ENCODE data around the gene MAGEA4.

Gene MAGEA4

DNA sequence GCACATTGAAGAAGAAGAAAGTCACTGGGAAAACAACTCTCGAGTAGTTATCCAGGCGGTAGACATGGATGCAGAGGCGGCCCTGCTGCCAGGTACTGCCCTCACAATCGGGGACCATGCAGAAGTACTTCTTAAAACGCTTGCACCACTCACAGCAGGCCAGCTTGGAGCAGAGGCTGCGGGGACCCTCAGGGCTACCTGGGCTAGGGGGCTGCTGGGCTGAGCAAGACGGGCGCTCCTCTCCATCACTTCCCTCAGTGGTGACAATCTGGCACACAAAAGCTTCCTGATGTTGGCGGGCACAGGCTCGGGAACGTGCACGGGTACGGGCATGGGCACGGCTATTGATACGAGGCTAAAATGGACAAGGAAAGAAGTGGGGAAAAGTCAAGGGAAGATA lies 42.0 kb downstream of the MAGEA4 start:
- Histone ChIP-seq H3K27me3 (ENCODE audit: insufficient read depth, poor library complexity, severe bottlenecking) (no peaks in the 10 kb centered on the region), H3K27ac (replicated peaks) (no peak overlapping the region), H3K4me3 (replicated peaks; ENCODE audit: insufficient read depth, low read length) (no peak overlapping the region)
- no peak for DNase-seq (ENCODE audit: low read depth in 1 of 2, low spot score in 1 of 2)
- TF ChIP-seq GABPA (IDR thresholded peaks at IDR 0.05; ENCODE audit: low read depth) (no peak), REST (IDR thresholded peaks at IDR 0.05; ENCODE audit: insufficient replicate concordance, low read depth) (no peak), POLR2AphosphoS5 (IDR thresholded peaks at IDR 0.05; ENCODE audit: low read depth) (no peak), SPI1 (IDR thresholded peaks at IDR 0.05; ENCODE audit: borderline replicate concordance, low read depth) (no peak)
- TF ChIP-seq, protein P1, sequence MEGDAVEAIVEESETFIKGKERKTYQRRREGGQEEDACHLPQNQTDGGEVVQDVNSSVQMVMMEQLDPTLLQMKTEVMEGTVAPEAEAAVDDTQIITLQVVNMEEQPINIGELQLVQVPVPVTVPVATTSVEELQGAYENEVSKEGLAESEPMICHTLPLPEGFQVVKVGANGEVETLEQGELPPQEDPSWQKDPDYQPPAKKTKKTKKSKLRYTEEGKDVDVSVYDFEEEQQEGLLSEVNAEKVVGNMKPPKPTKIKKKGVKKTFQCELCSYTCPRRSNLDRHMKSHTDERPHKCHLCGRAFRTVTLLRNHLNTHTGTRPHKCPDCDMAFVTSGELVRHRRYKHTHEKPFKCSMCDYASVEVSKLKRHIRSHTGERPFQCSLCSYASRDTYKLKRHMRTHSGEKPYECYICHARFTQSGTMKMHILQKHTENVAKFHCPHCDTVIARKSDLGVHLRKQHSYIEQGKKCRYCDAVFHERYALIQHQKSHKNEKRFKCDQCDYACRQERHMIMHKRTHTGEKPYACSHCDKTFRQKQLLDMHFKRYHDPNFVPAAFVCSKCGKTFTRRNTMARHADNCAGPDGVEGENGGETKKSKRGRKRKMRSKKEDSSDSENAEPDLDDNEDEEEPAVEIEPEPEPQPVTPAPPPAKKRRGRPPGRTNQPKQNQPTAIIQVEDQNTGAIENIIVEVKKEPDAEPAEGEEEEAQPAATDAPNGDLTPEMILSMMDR (IDR thresholded peaks at IDR 0.05; ENCODE audit: insufficient read depth, low read length): no peak

DNA sequence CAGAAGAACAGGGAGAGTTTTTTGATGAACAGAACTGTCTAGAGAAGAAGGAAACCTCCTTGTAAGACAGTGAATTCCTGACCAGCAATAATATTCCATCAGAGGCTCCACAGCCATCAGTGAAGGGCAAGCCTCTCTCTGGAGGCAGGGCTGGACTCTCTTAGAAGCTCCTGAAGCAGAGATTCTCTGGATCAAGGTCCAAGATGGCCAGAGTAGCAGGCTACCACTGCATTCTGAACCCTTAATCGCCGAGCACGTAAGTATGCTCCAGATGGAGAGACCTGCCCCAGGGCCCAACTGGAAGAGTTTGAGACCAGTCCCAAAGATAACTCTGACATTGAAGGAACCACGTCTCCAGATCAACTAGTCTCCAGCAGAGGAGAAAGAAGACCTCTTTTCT lies 45.4 kb downstream of the MAGEA4 start:
- no peak for DNase-seq (ENCODE audit: low read depth in 1 of 2, low spot score in 1 of 2)
- Histone ChIP-seq H3K27me3 (ENCODE audit: insufficient read depth, poor library complexity, severe bottlenecking) (no peaks in the 10 kb centered on the region), H3K27ac (replicated peaks) (no peak overlapping the region), H3K4me3 (replicated peaks; ENCODE audit: insufficient read depth, low read length) (no peak overlapping the region)
- no peak for TF ChIP-seq REST (IDR thresholded peaks at IDR 0.05; ENCODE audit: insufficient replicate concordance, low read depth)
- no peak for TF ChIP-seq GABPA (IDR thresholded peaks at IDR 0.05; ENCODE audit: low read depth)
- TF ChIP-seq, protein P1 (IDR thresholded peaks at IDR 0.05; ENCODE audit: insufficient read depth, low read length): no peak
- TF ChIP-seq SPI1 (IDR thresholded peaks at IDR 0.05; ENCODE audit: borderline replicate concordance, low read depth): no peak
- TF ChIP-seq POLR2AphosphoS5 (IDR thresholded peaks at IDR 0.05; ENCODE audit: low read depth): no peak

- no peak overlapping the region for H3K27ac ChIP-seq (replicated peaks)
- no peak for DNase-seq (ENCODE audit: low read depth in 1 of 2, low spot score in 1 of 2)
- TF ChIP-seq GABPA (IDR thresholded peaks at IDR 0.05; ENCODE audit: low read depth) (no peak), SPI1 (IDR thresholded peaks at IDR 0.05; ENCODE audit: borderline replicate concordance, low read depth) (no peak), POLR2AphosphoS5 (IDR thresholded peaks at IDR 0.05; ENCODE audit: low read depth) (no peak), REST (IDR thresholded peaks at IDR 0.05; ENCODE audit: insufficient replicate concordance, low read depth) (no peak)
- TF ChIP-seq, protein P1 (IDR thresholded peaks at IDR 0.05; ENCODE audit: insufficient read depth, low read length): no peak
- H3K27me3 ChIP-seq (ENCODE audit: insufficient read depth, poor library complexity, severe bottlenecking): no peaks in the 10 kb centered on the region
- no peak overlapping the region for H3K4me3 ChIP-seq (replicated peaks; ENCODE audit: insufficient read depth, low read length)
These were observed 49.3 kb downstream of the MAGEA4 start for GRCh38 chrX:151962034-151962433.
